ENCODE measurements around the gene GFM2. TPM values are rescaled to one million over a fixed set of nuclear protein-coding genes. Genes with fewer than 3 reads are reported as not detected.

Gene GFM2
- 57.1 and 71.3 TPM in 2 replicates for total RNA-seq

DNA sequence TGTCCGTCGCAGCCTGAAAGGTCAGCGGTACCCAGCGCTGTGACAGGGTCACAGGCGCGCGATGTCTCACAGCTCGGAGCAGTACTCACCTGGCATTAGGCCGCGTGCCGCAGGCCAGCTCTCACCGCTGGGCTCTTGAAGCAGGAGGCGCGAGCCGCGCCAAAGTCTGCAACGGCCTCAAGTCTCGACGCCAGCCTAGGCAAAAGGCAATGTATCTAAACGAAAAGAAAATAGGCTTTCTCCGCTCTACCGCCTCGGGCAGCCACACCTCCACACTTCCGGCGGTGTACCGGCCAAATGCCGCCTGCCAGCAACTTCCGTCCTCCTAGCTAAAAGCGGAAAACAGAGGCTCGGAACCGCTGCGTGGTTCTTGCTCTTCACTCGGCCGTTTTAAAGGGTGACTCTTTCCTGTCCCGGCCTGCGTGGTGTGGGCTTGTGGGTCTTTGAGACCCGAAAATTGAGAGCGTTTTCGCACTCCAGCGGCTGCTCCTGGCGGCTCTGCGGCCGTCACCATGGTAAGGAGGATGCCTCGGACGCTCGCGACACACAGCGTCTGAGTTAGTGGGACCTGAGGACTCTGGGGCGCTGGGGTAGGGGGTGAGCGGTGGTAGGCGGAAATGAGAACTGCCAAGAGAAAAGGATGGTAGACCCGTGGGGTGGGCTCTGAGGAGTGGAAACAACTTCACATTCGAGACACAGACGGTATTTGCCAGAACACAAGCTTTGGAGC lies at the start of gene GFM2, which contains the start of gene NSA2:
Gene GFM2 (minus strand): TSS at position 269 of the 730 bp plus-strand sequence. CDS start 3,375 bp downstream, outside the sequence.
Gene NSA2 (plus strand): TSS at position 401 of the 730 bp plus-strand sequence. CDS start 112 bp downstream, at position 513.

GRCh38 chr5:74684900-74685851 lies 81.7 kb downstream of the GFM2 start, which contains the start of gene HEXB:
TSS of gene HEXB (plus strand) at chr5:74685233. CDS start at chr5:74685261, 28 bp downstream.

Other genes with a start within 250 kb of the GFM2 start
- gene ENC1, start 126.4 kb downstream of the GFM2 start, total RNA-seq = 9.2 and 23.6 TPM in 2 replicates
- gene HEXB, start 81.9 kb downstream of the GFM2 start, total RNA-seq = 197 and 202 TPM in 2 replicates
- 128 and 151 TPM in 2 replicates for gene NSA2, start 132 bp upstream of the GFM2 start, total RNA-seq
- 17.3 and 41.7 TPM in 2 replicates for gene FAM169A, start 99.3 kb upstream of the GFM2 start, total RNA-seq